Thoracic aorta (tissue), 2 donors: ENCODE measurements around the gene DLGAP1. TPM values are rescaled to one million over a fixed set of nuclear protein-coding genes. Genes with fewer than 3 reads are reported as not detected.
"Not testable (repeated sequence)": the region's sequence is repeated elsewhere in the genome, so short reads cannot be mapped to it uniquely, and the experiment has no call there.

Experiments used
- ATAC-seq: fragments of 150-250 bp; one replicate; pipeline ENCODE4 v1.8.0; 2017; ENCODE audit warnings: low read depth; ENCODE audit not compliant: insufficient number of reproducible peaks, low FRiP score
- DNase-seq: peaks from one replicate; pipeline ENCODE4 v3.0.0-alpha.2; 2020; ENCODE audit warnings: low spot score
- H3K27ac ChIP-seq, 2 donors: fragments of 200-600 bp; sonication (generic); 1 replicate in 1 of 2; 2 replicates in 1 of 2; pipeline ENCODE4 v1.5.1; 2016; ENCODE audit warnings: mild to moderate bottlenecking in 2 of 2, moderate library complexity in 2 of 2
- H3K27me3 ChIP-seq: fragments of 200-600 bp; sonication (generic); replicated peaks from 2 replicates; pipeline ENCODE4 v1.6.0; 2016; ENCODE audit warnings: mild to moderate bottlenecking; ENCODE audit not compliant: insufficient read depth
- H3K36me3 ChIP-seq: fragments of 200-600 bp; sonication (generic); one replicate; pipeline ENCODE4 v1.5.1; 2016
- H3K4me1 ChIP-seq, 2 donors: fragments of 200-600 bp; sonication (generic); 1 replicate in 1 of 2; 2 replicates in 1 of 2; pipeline versions ENCODE4 v1.5.1 to v1.6.0; 2016; ENCODE audit warnings: low read depth in 2 of 2, mild to moderate bottlenecking in 1 of 2; ENCODE audit not compliant: control insufficient read depth in 1 of 2
- H3K4me3 ChIP-seq: fragments of 200-600 bp; sonication (generic); 2 replicates; pipeline ENCODE4 v1.5.1; 2016; ENCODE audit warnings: mild to moderate bottlenecking
- H3K9me3 ChIP-seq: fragments of 200-600 bp; sonication (generic); 2 replicates; pipeline ENCODE4 v1.5.1; 2016
- total RNA-seq, 2 donors: library from RNA; depleted of rRNA; stranded (reverse); fragments of >200 nt; gene quantifications; one replicate each; pipeline versions ENCODE4 v1.1.0 to v1.2.3, GENCODE V29; 2016
- TF ChIP-seq, protein P1 (sequence below): fragments of 200-600 bp; sonication (generic); IDR thresholded peaks from one replicate; pipeline ENCODE4 v1.5.1; 2019; ENCODE audit warnings: antibody characterized with exemption

Gene DLGAP1
- total RNA-seq, 2 donors from 2014 or later = 7.3 to 19.0 TPM

DNA sequence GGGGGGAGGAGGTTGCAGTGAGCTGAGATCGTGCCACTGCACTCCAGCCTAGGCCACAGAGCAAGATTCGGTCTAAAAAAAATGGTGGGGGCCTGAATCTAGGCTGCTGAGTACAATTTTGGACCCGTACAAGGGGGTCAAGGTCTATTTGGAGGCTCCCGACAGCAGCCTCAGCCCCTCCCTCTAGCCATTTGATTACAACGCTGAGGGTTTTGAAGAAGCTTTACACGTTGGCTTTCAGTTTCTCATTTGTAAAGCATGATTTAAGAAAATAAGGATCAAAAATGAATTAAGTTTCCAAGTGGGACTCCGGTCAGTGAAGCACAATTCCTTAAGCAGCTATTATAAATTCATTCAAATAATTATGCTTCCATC is 871.2 kb downstream of the DLGAP1 start:
- Histone ChIP-seq H3K27me3 (no peaks in the 10 kb centered on the region), H3K27ac (no peak overlapping the region), H3K4me1 (peaks cover 0 to 9% of the 10 kb centered on the region in 2 donors), H3K9me3 (no peaks in the 10 kb centered on the region), H3K4me3 (no peak overlapping the region), H3K36me3 (no peaks in the 10 kb centered on the region)
- ATAC-seq = no peak
- TF ChIP-seq, protein P1, sequence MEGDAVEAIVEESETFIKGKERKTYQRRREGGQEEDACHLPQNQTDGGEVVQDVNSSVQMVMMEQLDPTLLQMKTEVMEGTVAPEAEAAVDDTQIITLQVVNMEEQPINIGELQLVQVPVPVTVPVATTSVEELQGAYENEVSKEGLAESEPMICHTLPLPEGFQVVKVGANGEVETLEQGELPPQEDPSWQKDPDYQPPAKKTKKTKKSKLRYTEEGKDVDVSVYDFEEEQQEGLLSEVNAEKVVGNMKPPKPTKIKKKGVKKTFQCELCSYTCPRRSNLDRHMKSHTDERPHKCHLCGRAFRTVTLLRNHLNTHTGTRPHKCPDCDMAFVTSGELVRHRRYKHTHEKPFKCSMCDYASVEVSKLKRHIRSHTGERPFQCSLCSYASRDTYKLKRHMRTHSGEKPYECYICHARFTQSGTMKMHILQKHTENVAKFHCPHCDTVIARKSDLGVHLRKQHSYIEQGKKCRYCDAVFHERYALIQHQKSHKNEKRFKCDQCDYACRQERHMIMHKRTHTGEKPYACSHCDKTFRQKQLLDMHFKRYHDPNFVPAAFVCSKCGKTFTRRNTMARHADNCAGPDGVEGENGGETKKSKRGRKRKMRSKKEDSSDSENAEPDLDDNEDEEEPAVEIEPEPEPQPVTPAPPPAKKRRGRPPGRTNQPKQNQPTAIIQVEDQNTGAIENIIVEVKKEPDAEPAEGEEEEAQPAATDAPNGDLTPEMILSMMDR = no peak
- DNase-seq = no peak

GRCh38 chr18:3583106-3583872 is 871.8 kb downstream of the DLGAP1 start:
- not testable (repeated sequence) for H3K4me3 ChIP-seq, ATAC-seq, H3K9me3 ChIP-seq

GRCh38 chr18:3581890-3582289 is 873.2 kb downstream of the DLGAP1 start:
- no peak for DNase-seq
- no peak overlapping the region for H3K4me3 ChIP-seq
- no peaks in the 10 kb centered on the region for H3K9me3 ChIP-seq
- H3K36me3 ChIP-seq = no peaks in the 10 kb centered on the region
- H3K27ac ChIP-seq = no peak overlapping the region
- no peaks in the 10 kb centered on the region for H3K27me3 ChIP-seq
- TF ChIP-seq, protein P1 = no peak
- peaks cover 0 to 9% of the 10 kb centered on the region in 2 donors for H3K4me1 ChIP-seq
- no peak for ATAC-seq

More at GRCh38 chr18:3583106-3583872, 871.8 kb downstream of the DLGAP1 start:
- not testable (repeated sequence) for H3K27ac ChIP-seq, DNase-seq, H3K36me3 ChIP-seq, H3K4me1 ChIP-seq, H3K27me3 ChIP-seq

DNA sequence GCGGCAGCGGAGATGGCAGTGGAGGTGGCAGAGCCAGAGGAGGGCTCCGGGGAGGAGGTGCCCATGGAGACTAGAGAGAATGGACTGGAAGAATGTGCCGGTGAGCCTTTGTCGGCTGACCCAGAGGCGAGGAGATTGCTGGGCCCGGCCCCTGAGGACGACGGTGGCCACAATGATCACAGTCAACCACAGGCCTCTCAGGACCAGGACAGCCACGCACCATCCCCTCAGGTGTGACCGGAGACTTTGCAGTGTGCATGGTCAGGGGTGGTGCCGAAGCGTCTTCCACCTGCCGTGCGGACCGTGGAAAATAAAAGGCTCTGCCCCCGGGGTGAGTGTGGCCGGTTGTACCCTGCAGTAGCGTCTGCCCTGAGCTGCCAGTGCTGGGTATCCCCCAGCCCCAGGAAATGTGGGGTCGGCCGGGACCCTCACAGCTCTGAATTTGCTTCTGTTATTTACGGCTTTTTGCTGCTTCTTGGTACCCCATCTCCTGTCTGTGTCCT is 874.5 kb downstream of the DLGAP1 start:
- ATAC-seq, DNase-seq, H3K36me3 ChIP-seq, H3K27me3 ChIP-seq, H3K4me3 ChIP-seq, H3K27ac ChIP-seq, H3K9me3 ChIP-seq, H3K4me1 ChIP-seq: not testable (repeated sequence)

- H3K4me1 ChIP-seq = peaks cover 0 to 9% of the 10 kb centered on the region in 2 donors
- no peaks in the 10 kb centered on the region for H3K9me3 ChIP-seq
- TF ChIP-seq, protein P1 = no peak
- ATAC-seq = peak; percentile 70
- H3K27ac ChIP-seq = peak overlapping the region in 1 of 2 donors; percentile 30
- H3K27me3 ChIP-seq = no peaks in the 10 kb centered on the region
- no peak for DNase-seq
- no peak overlapping the region for H3K4me3 ChIP-seq
- H3K36me3 ChIP-seq = no peaks in the 10 kb centered on the region
These were observed 875.4 kb downstream of the DLGAP1 start for GRCh38 chr18:3579701-3580100.

DNA sequence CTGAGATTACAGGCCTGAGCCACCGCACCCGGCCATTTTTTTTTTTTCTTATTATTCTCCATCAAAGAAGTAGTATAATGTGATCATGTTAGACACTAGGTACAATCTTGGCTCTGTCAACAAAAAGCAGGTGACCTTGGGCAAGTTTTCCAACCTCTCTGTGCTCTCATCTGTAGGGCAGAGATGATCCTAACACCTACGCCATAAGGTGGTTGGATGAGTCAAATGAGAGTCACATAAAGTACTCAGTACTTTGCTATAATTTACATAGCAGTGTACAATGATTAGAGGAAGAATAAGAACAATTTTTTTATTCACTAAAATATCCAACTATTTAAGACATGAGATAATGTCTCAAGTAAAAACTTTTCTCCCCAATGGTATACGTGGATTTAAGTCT is 876.5 kb downstream of the DLGAP1 start:
- no peak for ATAC-seq
- no peaks in the 10 kb centered on the region for H3K9me3 ChIP-seq
- DNase-seq = no peak
- no peak overlapping the region for H3K4me3 ChIP-seq
- H3K27ac ChIP-seq = no peak overlapping the region
- no peaks in the 10 kb centered on the region for H3K36me3 ChIP-seq
- TF ChIP-seq, protein P1 = no peak
- peaks cover 0 to 9% of the 10 kb centered on the region in 2 donors for H3K4me1 ChIP-seq
- no peaks in the 10 kb centered on the region for H3K27me3 ChIP-seq
